Measurements from ENCODE around the gene MDP1.
"Not testable (repeated sequence)": the region's sequence is repeated elsewhere in the genome, so short reads cannot be mapped to it uniquely, and the experiment has no call there.

- TF ChIP-seq CTCF, EP300 (IDR thresholded peaks at IDR 0.05): not testable (repeated sequence)
Observed at GRCh38 chr14:24222987-24223386, 7.1 kb upstream of the MDP1 start.
